KMS-11 (cell line): ENCODE results near the gene CD101.

Experiments
- H2AFZ ChIP-seq: fragments of 200-600 bp; sonication (generic); 2 replicates; pipeline ENCODE4 v1.6.1; 2016; ENCODE audit warnings: antibody characterized with exemption, mixed run types, low read depth
- H3K27ac ChIP-seq: fragments of 200-600 bp; sonication (generic); 2 replicates; pipeline ENCODE4 v1.6.1; 2016; ENCODE audit warnings: mild to moderate bottlenecking, mixed run types
- H3K27me3 ChIP-seq: fragments of 200-600 bp; sonication (generic); 2 replicates; pipeline ENCODE4 v1.6.1; 2017; ENCODE audit warnings: mild to moderate bottlenecking, low read depth, mixed run types, moderate library complexity; ENCODE audit not compliant: insufficient read depth
- H3K36me3 ChIP-seq: fragments of 200-600 bp; sonication (generic); 2 replicates; pipeline ENCODE4 v1.6.1; 2017; ENCODE audit warnings: mild to moderate bottlenecking, mixed run types; ENCODE audit not compliant: insufficient read depth
- H3K4me1 ChIP-seq: fragments of 200-600 bp; sonication (generic); 2 replicates; pipeline ENCODE4 v1.6.1; 2016; ENCODE audit warnings: mild to moderate bottlenecking, low read depth, mixed run types; ENCODE audit not compliant: poor library complexity, severe bottlenecking
- H3K4me2 ChIP-seq: fragments of 200-600 bp; sonication (generic); 2 replicates; pipeline ENCODE4 v1.7.0; 2016; ENCODE audit warnings: mild to moderate bottlenecking, mixed run types
- H3K4me3 ChIP-seq: fragments of 200-600 bp; sonication (generic); IDR thresholded peaks from 2 replicates; pipeline ENCODE4 v1.6.1; 2017; ENCODE audit warnings: low read depth, low read length, mixed read lengths; ENCODE audit not compliant: insufficient read depth
- H3K79me2 ChIP-seq: fragments of 200-600 bp; sonication (generic); 2 replicates; pipeline ENCODE4 v1.6.1; 2016; ENCODE audit warnings: low read depth, mixed run types; ENCODE audit not compliant: insufficient read depth
- H3K9ac ChIP-seq: fragments of 200-600 bp; sonication (generic); 2 replicates; pipeline ENCODE4 v1.6.1; 2016; ENCODE audit warnings: mild to moderate bottlenecking, mixed run types
- H4K20me1 ChIP-seq: fragments of 200-600 bp; sonication (generic); 2 replicates; pipeline ENCODE4 v1.6.1; 2016; ENCODE audit warnings: mild to moderate bottlenecking, mixed run types; ENCODE audit not compliant: insufficient read depth
- CTCF ChIP-seq: fragments of 200-600 bp; sonication (generic); conservative IDR thresholded peaks from 2 replicates; pipeline ENCODE4 v1.6.1; 2017; ENCODE audit warnings: low read depth, mild to moderate bottlenecking, antibody characterized with exemption, low read length, moderate library complexity, mixed read lengths

CD101 gene

GRCh38 chr1:117029685-117030084, 28.1 kb downstream of the CD101 start:
- H4K20me1 ChIP-seq, result no peaks in the 10 kb centered on the region
- no peak overlapping the region for H3K4me2 ChIP-seq
- TF ChIP-seq CTCF, result no peak
- no peak overlapping the region for H3K9ac ChIP-seq
- no peak overlapping the region for H3K27ac ChIP-seq
- H3K79me2 ChIP-seq, result no peaks in the 10 kb centered on the region
- H3K27me3 ChIP-seq, result no peaks in the 10 kb centered on the region
- no peak overlapping the region for H3K4me3 ChIP-seq
- H3K36me3 ChIP-seq, result no peaks in the 10 kb centered on the region
- no peak overlapping the region for H2AFZ ChIP-seq
- no peaks in the 10 kb centered on the region for H3K4me1 ChIP-seq

DNA sequence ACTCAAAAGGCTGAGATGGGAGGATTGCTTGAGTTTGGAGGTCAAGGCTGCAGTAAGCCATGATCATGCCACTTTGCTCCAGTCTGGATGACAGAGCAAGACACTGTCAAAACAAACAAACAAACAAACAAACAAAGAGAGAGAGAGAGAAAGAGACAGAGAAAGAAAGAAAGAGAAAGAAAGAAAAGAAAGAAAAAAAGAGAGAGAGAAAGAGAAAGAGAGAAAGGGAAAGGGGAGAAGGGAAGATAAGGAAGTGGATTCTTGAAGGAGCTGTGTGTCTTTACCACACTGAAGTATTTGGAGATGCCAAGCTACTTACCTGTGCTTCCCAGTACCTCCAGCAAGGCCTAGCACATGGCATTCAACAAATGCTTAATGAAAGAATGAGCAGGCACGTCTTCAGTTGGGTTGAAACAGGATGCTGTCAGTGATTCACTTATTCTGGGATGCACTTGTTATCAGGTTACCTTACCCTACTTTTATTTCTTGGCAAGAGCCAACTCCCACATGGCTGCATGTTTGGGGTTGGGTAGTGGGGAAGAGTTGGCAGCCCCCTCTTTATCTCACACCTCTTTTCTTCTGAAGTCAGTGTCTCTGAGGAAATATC, 28.8 kb downstream of the CD101 start:
- H3K4me2 ChIP-seq, result no peak overlapping the region
- H3K27me3 ChIP-seq, result no peaks in the 10 kb centered on the region
- H3K4me1 ChIP-seq, result no peaks in the 10 kb centered on the region
- no peaks in the 10 kb centered on the region for H4K20me1 ChIP-seq
- H3K9ac ChIP-seq, result no peak overlapping the region
- H3K27ac ChIP-seq, result no peak overlapping the region
- H3K4me3 ChIP-seq, result no peak overlapping the region
- no peaks in the 10 kb centered on the region for H3K79me2 ChIP-seq
- no peaks in the 10 kb centered on the region for H3K36me3 ChIP-seq
- no peak for TF ChIP-seq CTCF
- H2AFZ ChIP-seq, result no peak overlapping the region

DNA sequence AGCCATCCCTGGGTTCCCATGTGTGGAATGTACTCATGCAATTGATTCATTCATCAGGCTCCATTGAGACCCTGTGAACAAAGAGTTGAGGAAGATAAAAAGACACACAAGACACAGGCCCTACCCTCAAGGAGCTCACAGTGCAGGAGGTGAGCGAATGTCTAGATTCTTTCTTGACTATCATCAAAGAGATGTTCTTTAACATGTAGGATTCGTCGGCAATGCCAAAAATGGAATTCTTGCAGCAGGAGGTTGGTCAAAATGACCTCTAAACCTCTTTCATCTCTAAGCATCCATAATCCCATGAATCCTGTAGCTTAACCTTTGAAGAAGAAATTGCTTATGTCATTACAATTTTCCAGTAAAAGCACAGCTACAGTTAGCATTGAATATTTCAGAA, 30.7 kb downstream of the CD101 start:
- H3K36me3 ChIP-seq, result no peaks in the 10 kb centered on the region
- no peak overlapping the region for H3K9ac ChIP-seq
- H2AFZ ChIP-seq, result no peak overlapping the region
- H4K20me1 ChIP-seq, result no peaks in the 10 kb centered on the region
- H3K4me2 ChIP-seq, result no peak overlapping the region
- no peak overlapping the region for H3K4me3 ChIP-seq
- no peak for TF ChIP-seq CTCF
- H3K79me2 ChIP-seq, result no peaks in the 10 kb centered on the region
- H3K27me3 ChIP-seq, result no peaks in the 10 kb centered on the region
- H3K4me1 ChIP-seq, result no peaks in the 10 kb centered on the region
- no peak overlapping the region for H3K27ac ChIP-seq

- H2AFZ ChIP-seq, result no peak overlapping the region
- TF ChIP-seq CTCF, result no peak
- no peaks in the 10 kb centered on the region for H3K4me1 ChIP-seq
- no peaks in the 10 kb centered on the region for H3K36me3 ChIP-seq
- H3K79me2 ChIP-seq, result no peaks in the 10 kb centered on the region
- no peaks in the 10 kb centered on the region for H4K20me1 ChIP-seq
- no peak overlapping the region for H3K27ac ChIP-seq
- no peak overlapping the region for H3K4me2 ChIP-seq
- no peak overlapping the region for H3K4me3 ChIP-seq
- no peak overlapping the region for H3K9ac ChIP-seq
- no peaks in the 10 kb centered on the region for H3K27me3 ChIP-seq
Observed at GRCh38 chr1:117032681-117033539, 31.4 kb downstream of the CD101 start.
